Measurements from ENCODE around the gene FGD1.

FGD1 gene

GRCh38 chrX:54446084-54446483 lies 50.0 kb downstream of the FGD1 start:
- no peaks in the 10 kb centered on the region for H3K9me3 ChIP-seq (ENCODE audit: low read depth, low read length)
- TF ChIP-seq POLR2AphosphoS5 (IDR thresholded peaks at IDR 0.05; ENCODE audit: borderline replicate concordance, low read depth, low read length) = no peak; the same call in 1 of the 2 replicates
- TF ChIP-seq FOXP2 (optimal IDR thresholded peaks at IDR 0.05; ENCODE audit: control extremely low read depth, extremely low read length, insufficient read depth) = no peak
- no peak for TF ChIP-seq EZH2 (IDR thresholded peaks at IDR 0.05)
- H3K27ac ChIP-seq = no peak overlapping the region
- no peak overlapping the region for H3K9ac ChIP-seq (ENCODE audit: insufficient read length)
- no peak overlapping the region for H3K4me3 ChIP-seq
- peaks cover 6% of the 10 kb centered on the region for H3K36me3 ChIP-seq (ENCODE audit: insufficient read depth, low read length)
- DNase-seq (ENCODE audit: low read depth, low spot score) = no peak

GRCh38 chrX:54444752-54445151 lies 51.3 kb downstream of the FGD1 start:
- no peak overlapping the region for H3K27ac ChIP-seq
- DNase-seq (ENCODE audit: low read depth, low spot score) = no peak
- H3K9ac ChIP-seq (ENCODE audit: insufficient read length) = no peak overlapping the region
- no peaks in the 10 kb centered on the region for H3K9me3 ChIP-seq (ENCODE audit: low read depth, low read length)
- no peak overlapping the region for H3K4me3 ChIP-seq
- no peak for TF ChIP-seq EZH2 (IDR thresholded peaks at IDR 0.05)
- TF ChIP-seq POLR2AphosphoS5 (IDR thresholded peaks at IDR 0.05; ENCODE audit: borderline replicate concordance, low read depth, low read length) = no peak
- TF ChIP-seq FOXP2 (optimal IDR thresholded peaks at IDR 0.05; ENCODE audit: control extremely low read depth, extremely low read length, insufficient read depth) = no peak
- peaks cover 6% of the 10 kb centered on the region for H3K36me3 ChIP-seq (ENCODE audit: insufficient read depth, low read length)

GRCh38 chrX:54442790-54443189 lies 53.2 kb downstream of the FGD1 start:
- TF ChIP-seq FOXP2 (optimal IDR thresholded peaks at IDR 0.05; ENCODE audit: control extremely low read depth, extremely low read length, insufficient read depth) = no peak
- TF ChIP-seq POLR2AphosphoS5 (IDR thresholded peaks at IDR 0.05; ENCODE audit: borderline replicate concordance, low read depth, low read length) = no peak
- no peak for TF ChIP-seq EZH2 (IDR thresholded peaks at IDR 0.05)
- Histone ChIP-seq H3K9me3 (ENCODE audit: low read depth, low read length) (no peaks in the 10 kb centered on the region), H3K4me3 (no peak overlapping the region), H3K36me3 (ENCODE audit: insufficient read depth, low read length) (peaks cover 6% of the 10 kb centered on the region), H3K27ac (no peak overlapping the region), H3K9ac (ENCODE audit: insufficient read length) (no peak overlapping the region)
- no peak for DNase-seq (ENCODE audit: low read depth, low spot score)

GRCh38 chrX:54439960-54440871 lies 55.8 kb downstream of the FGD1 start, which contains the start of gene TSR2:
Gene TSR2, plus strand, starts transcription at chrX:54440404. Its CDS starts 18 bp downstream, at chrX:54440422.
- TF ChIP-seq EZH2 (IDR thresholded peaks at IDR 0.05) = no peak
- no peak for TF ChIP-seq FOXP2 (optimal IDR thresholded peaks at IDR 0.05; ENCODE audit: control extremely low read depth, extremely low read length, insufficient read depth)
- peak; percentile 65; the same call in 1 of the 2 replicates for TF ChIP-seq POLR2AphosphoS5 (IDR thresholded peaks at IDR 0.05; ENCODE audit: borderline replicate concordance, low read depth, low read length)
- Histone ChIP-seq H3K9me3 (ENCODE audit: low read depth, low read length) (no peaks in the 10 kb centered on the region), H3K4me3 (peak within 1 kb of the TSS; percentile 81), H3K9ac (ENCODE audit: insufficient read length) (peak within 1 kb of the TSS; percentile 74), H3K36me3 (ENCODE audit: insufficient read depth, low read length) (peaks cover 6% of the 10 kb centered on the region), H3K27ac (peak within 1 kb of the TSS; percentile 49)
- peak; percentile 73 for DNase-seq (ENCODE audit: low read depth, low spot score)

- H3K36me3 ChIP-seq (ENCODE audit: insufficient read depth, low read length) = no peaks in the 10 kb centered on the region
- no peak for DNase-seq (ENCODE audit: low read depth, low spot score)
- H3K4me3 ChIP-seq = no peak overlapping the region
- no peak overlapping the region for H3K9ac ChIP-seq (ENCODE audit: insufficient read length)
- TF ChIP-seq POLR2AphosphoS5 (IDR thresholded peaks at IDR 0.05; ENCODE audit: borderline replicate concordance, low read depth, low read length) (no peak), FOXP2 (optimal IDR thresholded peaks at IDR 0.05; ENCODE audit: control extremely low read depth, extremely low read length, insufficient read depth) (no peak), EZH2 (IDR thresholded peaks at IDR 0.05) (no peak)
- H3K27ac ChIP-seq = no peak overlapping the region
- H3K9me3 ChIP-seq (ENCODE audit: low read depth, low read length) = no peaks in the 10 kb centered on the region
These were observed 60.9 kb downstream of the FGD1 start for GRCh38 chrX:54435121-54435520.

GRCh38 chrX:54430519-54430918 lies 65.5 kb downstream of the FGD1 start:
- TF ChIP-seq FOXP2 (optimal IDR thresholded peaks at IDR 0.05; ENCODE audit: control extremely low read depth, extremely low read length, insufficient read depth) (no peak), EZH2 (IDR thresholded peaks at IDR 0.05) (no peak), POLR2AphosphoS5 (IDR thresholded peaks at IDR 0.05; ENCODE audit: borderline replicate concordance, low read depth, low read length) (no peak)
- Histone ChIP-seq H3K9me3 (ENCODE audit: low read depth, low read length) (no peaks in the 10 kb centered on the region), H3K36me3 (ENCODE audit: insufficient read depth, low read length) (no peaks in the 10 kb centered on the region), H3K4me3 (no peak overlapping the region), H3K27ac (no peak overlapping the region), H3K9ac (ENCODE audit: insufficient read length) (no peak overlapping the region)
- DNase-seq (ENCODE audit: low read depth, low spot score) = no peak

GRCh38 chrX:54427837-54428424 lies 68.1 kb downstream of the FGD1 start:
- no peak overlapping the region for H3K27ac ChIP-seq
- no peak overlapping the region for H3K4me3 ChIP-seq
- H3K9me3 ChIP-seq (ENCODE audit: low read depth, low read length) = no peaks in the 10 kb centered on the region
- H3K36me3 ChIP-seq (ENCODE audit: insufficient read depth, low read length) = no peaks in the 10 kb centered on the region
- no peak overlapping the region for H3K9ac ChIP-seq (ENCODE audit: insufficient read length)
- no peak for DNase-seq (ENCODE audit: low read depth, low spot score)
- TF ChIP-seq POLR2AphosphoS5 (IDR thresholded peaks at IDR 0.05; ENCODE audit: borderline replicate concordance, low read depth, low read length) (no peak), FOXP2 (optimal IDR thresholded peaks at IDR 0.05; ENCODE audit: control extremely low read depth, extremely low read length, insufficient read depth) (no peak), EZH2 (IDR thresholded peaks at IDR 0.05) (no peak)

- Histone ChIP-seq H3K36me3 (ENCODE audit: insufficient read depth, low read length) (no peaks in the 10 kb centered on the region), H3K27ac (no peak overlapping the region), H3K4me3 (no peak overlapping the region), H3K9ac (ENCODE audit: insufficient read length) (no peak overlapping the region), H3K9me3 (ENCODE audit: low read depth, low read length) (no peaks in the 10 kb centered on the region)
- DNase-seq (ENCODE audit: low read depth, low spot score) = no peak
- no peak for TF ChIP-seq EZH2 (IDR thresholded peaks at IDR 0.05)
These were observed 72.7 kb downstream of the FGD1 start for GRCh38 chrX:54423161-54423888.
